Measurements from ENCODE around the gene TTC28.

Gene TTC28

GRCh38 chr22:28440592-28441390 lies 238.8 kb downstream of the TTC28 start:
- DNase-seq (ENCODE audit: low read depth), result no peak

- DNase-seq (ENCODE audit: low read depth), result no peak
These were observed 241.4 kb downstream of the TTC28 start for GRCh38 chr22:28438183-28438768.

DNA sequence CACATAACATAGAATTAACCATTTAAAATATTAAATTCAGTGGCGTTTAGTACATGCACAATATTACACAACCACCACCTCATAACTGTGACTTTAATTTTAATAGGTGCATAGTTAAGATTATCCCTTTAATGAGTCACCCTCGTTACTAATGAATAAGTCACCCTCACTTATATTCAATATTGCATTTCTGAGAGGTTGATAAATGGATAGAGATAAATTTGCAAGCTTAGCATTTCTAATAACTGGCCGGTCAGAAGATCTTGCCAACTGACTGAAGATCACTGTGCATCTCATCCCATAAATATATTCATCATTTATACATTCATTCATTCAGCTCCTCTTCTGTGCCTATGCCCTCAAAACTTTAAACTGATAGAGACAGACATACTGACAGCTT lies 243.7 kb downstream of the TTC28 start:
- DNase-seq (ENCODE audit: low read depth), result peak; percentile 38

DNA sequence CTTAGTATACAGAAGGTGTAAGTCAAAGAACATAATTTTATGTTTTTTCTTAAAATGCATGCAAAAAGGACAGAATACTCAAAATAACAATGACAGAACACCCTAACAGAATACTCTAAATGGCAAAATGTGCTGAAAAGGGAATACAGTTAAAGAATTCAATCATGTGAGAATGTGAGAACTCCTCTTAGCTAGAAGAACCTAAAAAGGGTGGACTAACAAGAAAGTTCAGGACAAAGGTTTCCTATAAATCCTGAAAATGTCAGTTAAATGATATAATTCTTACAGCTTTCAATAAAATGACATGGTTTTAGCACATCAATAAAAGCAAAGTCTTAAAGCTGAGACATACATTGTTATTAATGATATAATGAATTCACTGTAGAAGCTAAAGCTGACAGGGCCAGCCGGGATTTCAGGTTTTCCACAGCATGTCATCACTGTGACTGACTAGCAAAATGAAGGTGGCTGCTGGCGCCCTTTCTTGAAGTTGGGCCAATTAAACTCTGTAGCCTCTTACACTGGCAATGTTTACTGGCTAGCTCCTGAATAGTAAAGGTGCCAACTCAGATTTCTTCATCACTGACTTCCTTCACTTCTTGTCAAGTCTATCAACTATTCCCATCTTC lies 244.4 kb downstream of the TTC28 start:
- no peak for DNase-seq (ENCODE audit: low read depth)

- DNase-seq (ENCODE audit: low read depth), result no peak
These were observed 249.1 kb downstream of the TTC28 start for GRCh38 chr22:28430466-28431025.

DNA sequence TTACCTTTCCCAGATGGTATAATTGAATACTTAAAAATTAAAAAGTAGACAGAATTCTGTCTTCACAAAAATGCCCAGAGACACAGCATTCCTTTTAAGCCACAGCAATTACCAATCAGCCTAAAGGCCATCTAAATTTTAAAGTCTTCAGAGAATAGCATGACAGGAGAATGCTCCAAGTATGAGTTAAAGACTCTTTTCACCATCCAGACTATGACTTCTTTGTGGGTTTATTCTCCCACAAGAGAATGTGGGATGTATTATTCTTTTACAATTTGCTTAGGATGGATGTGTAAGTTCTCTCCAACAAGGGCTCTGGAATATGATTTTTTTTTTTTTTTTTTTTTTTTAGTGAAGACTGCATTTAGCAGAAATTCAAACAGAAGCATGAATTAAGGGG lies 249.9 kb downstream of the TTC28 start:
- no peak for DNase-seq (ENCODE audit: low read depth)

DNA sequence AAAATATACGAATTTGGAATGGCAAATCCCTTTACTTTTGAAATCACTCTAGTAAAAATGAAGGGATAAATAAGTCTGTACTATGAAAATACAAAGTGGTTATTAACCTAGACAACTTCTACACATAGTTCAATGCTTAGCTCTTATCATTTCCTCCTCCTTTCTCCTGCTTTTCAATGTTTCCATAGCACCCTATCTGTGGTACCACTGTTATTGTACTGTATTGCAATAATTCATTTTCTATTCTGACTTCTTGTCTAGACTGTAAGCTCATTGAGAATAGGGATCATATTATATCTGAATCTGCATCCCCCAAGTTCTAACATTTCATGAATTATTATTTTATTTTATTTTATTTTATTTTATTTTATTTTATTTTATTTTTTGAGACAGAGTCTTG lies 251.4 kb downstream of the TTC28 start:
- no peak for DNase-seq (ENCODE audit: low read depth)

GRCh38 chr22:28426346-28427132 lies 253.1 kb downstream of the TTC28 start:
- no peak for DNase-seq (ENCODE audit: low read depth)

- peak; percentile 20 for DNase-seq (ENCODE audit: low read depth)
These were observed 254.4 kb downstream of the TTC28 start for GRCh38 chr22:28425211-28425610.

GRCh38 chr22:28424427-28425080 lies 255.1 kb downstream of the TTC28 start:
- DNase-seq (ENCODE audit: low read depth), result peak; percentile 15

GRCh38 chr22:28419919-28420318 lies 259.7 kb downstream of the TTC28 start:
- no peak for DNase-seq (ENCODE audit: low read depth)

DNA sequence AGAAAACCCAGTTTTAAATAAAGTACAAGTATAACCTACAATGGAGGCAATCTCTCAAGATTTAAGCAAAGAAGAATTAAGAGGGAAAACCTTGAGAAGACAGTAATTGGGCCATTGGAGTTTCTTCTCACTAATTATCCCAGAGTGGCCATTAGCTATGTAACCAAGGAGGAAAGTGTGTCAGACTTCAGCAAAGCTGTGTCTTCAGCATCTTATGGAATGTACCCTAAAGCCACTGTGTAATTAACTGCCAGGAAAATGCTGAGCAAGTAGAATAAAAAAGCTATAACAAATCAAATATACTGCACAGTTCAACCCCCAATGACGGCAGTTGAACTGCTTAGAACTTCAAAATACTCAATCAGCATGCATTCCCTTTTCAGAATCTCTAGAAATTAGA lies 261.6 kb downstream of the TTC28 start:
- DNase-seq (ENCODE audit: low read depth), result no peak

- DNase-seq (ENCODE audit: low read depth), result no peak
These were observed 262.2 kb downstream of the TTC28 start for GRCh38 chr22:28417431-28417830.

DNA sequence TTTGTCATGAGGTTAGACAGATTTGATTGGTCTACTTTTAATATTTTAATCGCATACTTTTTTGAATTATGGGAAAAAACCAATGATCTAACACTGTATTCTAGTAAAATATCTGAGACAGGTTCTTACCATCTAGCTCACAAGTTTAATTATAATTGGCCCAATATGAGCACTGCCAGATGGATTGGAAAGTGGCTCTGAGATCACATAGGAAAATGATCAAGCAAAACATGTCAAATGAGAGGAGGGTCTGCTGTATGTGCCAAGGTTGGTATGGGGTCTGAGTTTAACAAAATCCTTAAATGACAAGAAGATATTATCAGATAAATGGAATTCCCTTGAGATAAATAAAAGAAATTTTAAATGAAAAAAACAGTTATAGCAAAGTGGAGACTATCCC lies 264.7 kb downstream of the TTC28 start:
- DNase-seq (ENCODE audit: low read depth), result no peak

- DNase-seq (ENCODE audit: low read depth), result no peak
These were observed 265.8 kb downstream of the TTC28 start for GRCh38 chr22:28413612-28414399.

- DNase-seq (ENCODE audit: low read depth), result no peak
These were observed 267.5 kb downstream of the TTC28 start for GRCh38 chr22:28412109-28412508.

DNA sequence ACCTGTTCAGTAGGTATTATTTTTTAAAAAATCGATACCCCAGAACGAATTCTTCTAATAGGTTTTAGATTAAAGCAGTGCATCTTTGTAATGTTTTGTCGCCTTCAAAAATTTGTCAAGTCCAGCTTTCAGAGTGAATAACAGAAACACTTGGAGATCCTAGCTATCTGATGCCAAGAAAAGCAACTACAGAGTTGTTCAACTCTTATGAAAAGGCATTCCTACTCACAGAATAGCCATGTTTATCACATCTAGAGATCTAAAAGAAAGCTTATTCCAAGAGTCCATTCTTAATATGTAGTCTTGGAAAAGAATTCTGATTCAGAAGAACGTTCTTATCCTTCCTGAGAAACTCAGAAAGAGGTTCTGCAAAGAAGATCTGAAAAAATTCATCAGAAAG lies 268.5 kb downstream of the TTC28 start:
- DNase-seq (ENCODE audit: low read depth), result no peak

DNA sequence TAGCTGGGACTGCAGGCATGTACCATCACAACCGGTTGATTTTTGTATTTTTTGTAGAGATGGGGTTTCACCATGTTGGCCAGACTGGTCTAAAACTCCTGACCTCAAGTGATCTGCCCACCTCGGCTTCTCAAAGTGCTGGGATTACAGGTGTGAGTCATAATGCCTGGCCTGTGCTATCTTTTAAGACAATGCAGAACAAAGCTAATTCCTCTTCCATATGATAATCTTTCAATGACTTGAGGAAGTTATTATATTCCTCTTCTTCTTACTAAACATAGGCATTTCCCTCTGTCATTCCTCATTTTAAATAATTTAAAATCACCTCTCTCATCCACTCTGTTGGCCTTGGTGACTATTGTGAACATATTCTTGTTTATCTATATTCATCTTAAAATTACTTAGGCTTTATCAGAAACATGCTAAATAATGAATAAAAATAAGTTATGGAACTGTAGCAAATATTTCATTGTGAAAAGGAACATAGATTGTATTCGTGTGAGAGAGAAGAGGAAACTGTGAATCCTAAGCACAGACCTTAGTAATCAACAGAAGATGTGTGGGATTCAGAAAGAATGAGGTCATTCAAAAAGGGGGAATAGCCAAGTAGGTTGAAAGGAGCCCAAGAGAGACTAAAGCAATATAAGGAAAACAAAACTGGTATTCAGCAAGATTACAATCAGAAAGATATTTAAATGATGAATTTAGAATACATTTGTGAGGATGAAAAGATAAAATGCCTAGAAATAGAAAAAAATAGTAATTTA lies 269.4 kb downstream of the TTC28 start:
- peak; percentile 57 for DNase-seq (ENCODE audit: low read depth)

DNA sequence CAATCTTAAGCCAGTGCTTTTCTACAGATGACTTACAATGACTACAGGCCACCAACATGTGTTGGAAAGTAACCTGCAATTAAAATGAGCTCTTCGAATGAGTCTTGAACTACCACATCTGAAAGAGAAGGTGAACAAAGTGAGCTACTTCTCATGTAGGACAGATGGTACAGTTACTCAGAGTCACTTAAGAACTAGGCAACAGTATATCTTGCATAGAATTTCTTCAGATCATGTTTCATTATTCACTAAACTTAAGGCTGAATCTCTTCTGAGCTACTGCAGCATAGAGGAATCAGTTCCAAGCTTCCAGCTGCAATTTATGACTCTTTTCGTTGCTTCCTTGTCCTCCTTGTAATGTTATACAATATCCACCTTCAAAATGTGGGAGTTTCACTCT lies 270.9 kb downstream of the TTC28 start:
- DNase-seq (ENCODE audit: low read depth), result no peak

DNA sequence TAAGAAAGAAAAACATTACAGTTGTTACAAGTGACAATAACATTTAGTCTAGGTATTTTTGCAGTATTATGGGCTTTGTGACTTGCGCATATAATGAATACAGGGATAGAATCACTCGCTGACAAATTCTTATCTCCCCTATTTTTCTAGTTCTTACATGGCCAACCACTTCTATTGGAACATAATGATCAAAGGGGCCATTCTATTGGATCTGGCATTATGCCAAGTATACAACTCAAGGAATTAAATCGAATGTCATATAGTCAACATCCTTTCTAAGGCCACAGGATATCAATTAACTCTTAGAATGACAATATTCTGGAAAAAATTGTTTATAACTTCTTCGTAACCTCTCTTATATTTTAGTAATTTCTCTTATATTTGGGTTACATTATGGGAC lies 272.0 kb downstream of the TTC28 start:
- DNase-seq (ENCODE audit: low read depth), result no peak
